Lower leg skin (tissue), 3 donors: ENCODE data around the gene DNER.

Source experiments
- POLR2A ChIP-seq, 2 donors: fragments of 450-650 bp; IDR thresholded peaks; one replicate each; pipeline ENCODE4 v1.6.1; 2016 to 2017; ENCODE audit warnings: antibody characterized with exemption in 2 of 2, mild to moderate bottlenecking in 1 of 2, moderate library complexity in 1 of 2
- TF ChIP-seq, protein P1 (sequence below), 3 donors: fragments of 450-650 bp; IDR thresholded peaks; one replicate each; pipeline ENCODE4 v1.5.1; 2016; ENCODE audit warnings: antibody characterized with exemption in 3 of 3, mild to moderate bottlenecking in 3 of 3, moderate library complexity in 2 of 3

DNA sequence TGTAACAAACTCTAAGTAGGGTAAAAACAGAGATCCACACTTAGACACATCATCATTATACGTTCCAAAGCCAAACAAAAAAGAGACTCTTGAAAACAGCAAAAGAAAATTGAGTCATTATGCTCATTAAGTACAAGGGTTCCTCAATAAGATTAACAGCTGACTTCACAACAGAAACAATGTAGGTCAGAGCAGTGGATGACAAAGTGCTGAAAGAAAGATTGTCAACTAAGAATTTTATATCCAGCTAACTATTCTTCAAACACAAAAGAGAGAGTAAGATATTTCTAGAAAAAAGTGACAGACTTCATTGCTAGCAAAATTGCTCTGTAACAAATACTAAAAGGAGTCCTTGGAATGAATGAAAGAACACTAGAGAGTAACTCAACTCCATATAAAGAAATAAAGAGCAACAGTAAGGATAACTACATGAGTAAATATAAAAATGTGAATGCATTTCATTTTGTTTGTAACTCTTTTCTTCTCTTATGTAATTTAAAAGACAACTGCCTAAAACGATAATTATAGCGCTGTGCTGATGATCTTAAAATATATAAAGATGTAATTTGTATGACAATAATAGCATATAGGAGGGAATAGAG, 23.8 kb upstream of the DNER start:
- TF ChIP-seq, protein P1, sequence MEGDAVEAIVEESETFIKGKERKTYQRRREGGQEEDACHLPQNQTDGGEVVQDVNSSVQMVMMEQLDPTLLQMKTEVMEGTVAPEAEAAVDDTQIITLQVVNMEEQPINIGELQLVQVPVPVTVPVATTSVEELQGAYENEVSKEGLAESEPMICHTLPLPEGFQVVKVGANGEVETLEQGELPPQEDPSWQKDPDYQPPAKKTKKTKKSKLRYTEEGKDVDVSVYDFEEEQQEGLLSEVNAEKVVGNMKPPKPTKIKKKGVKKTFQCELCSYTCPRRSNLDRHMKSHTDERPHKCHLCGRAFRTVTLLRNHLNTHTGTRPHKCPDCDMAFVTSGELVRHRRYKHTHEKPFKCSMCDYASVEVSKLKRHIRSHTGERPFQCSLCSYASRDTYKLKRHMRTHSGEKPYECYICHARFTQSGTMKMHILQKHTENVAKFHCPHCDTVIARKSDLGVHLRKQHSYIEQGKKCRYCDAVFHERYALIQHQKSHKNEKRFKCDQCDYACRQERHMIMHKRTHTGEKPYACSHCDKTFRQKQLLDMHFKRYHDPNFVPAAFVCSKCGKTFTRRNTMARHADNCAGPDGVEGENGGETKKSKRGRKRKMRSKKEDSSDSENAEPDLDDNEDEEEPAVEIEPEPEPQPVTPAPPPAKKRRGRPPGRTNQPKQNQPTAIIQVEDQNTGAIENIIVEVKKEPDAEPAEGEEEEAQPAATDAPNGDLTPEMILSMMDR (IDR thresholded peaks at IDR 0.05) = no peak
- TF ChIP-seq POLR2A (IDR thresholded peaks at IDR 0.05) = no peak
